ENCODE measurements around the gene LRG1. TPM values are rescaled to one million over a fixed set of nuclear protein-coding genes. Genes with fewer than 3 reads are reported as not detected.

LRG1 gene
- total RNA-seq, 1 donor from 2014 or later: not detected

- no peak overlapping the region for H2AFZ ChIP-seq (replicated peaks)
- H3K27ac ChIP-seq: peak overlapping the region; percentile 51
- H4K20me1 ChIP-seq (ENCODE audit: low read depth): peaks cover 22% of the 10 kb centered on the region
- H3K9ac ChIP-seq: no peak overlapping the region
- no peak overlapping the region for H3K4me3 Mint-ChIP-seq
- no peak overlapping the region for H3K27ac Mint-ChIP-seq
- H3K4me3 ChIP-seq: no peak overlapping the region
- H3K27me3 Mint-ChIP-seq (ENCODE audit: insufficient read depth, low read depth): peaks cover 10% of the 10 kb centered on the region
- no peaks in the 10 kb centered on the region for H3K9me3 ChIP-seq (ENCODE audit: low read depth)
- no peaks in the 10 kb centered on the region for H3K4me1 Mint-ChIP-seq
- no peaks in the 10 kb centered on the region for H3K27me3 ChIP-seq
- H3K79me2 ChIP-seq (ENCODE audit: low read depth): no peaks in the 10 kb centered on the region
- peak; percentile 45 for DNase-seq (ENCODE audit: low spot score)
- peaks cover 11% of the 10 kb centered on the region for H3K4me1 ChIP-seq
- peak overlapping the region; percentile 10 for H3K4me2 ChIP-seq
- H3K36me3 Mint-ChIP-seq: peaks cover 9% of the 10 kb centered on the region
- H3K36me3 ChIP-seq: no peaks in the 10 kb centered on the region
- no peaks in the 10 kb centered on the region for H3F3A ChIP-seq (ENCODE audit: low read depth)
- no peaks in the 10 kb centered on the region for H3K9me3 Mint-ChIP-seq
- no peak for TF ChIP-seq EZH2 (IDR thresholded peaks at IDR 0.05)
- TF ChIP-seq EZH2phosphoT487 (IDR thresholded peaks at IDR 0.05): no peak
- no peak for TF ChIP-seq CTCF (IDR thresholded peaks at IDR 0.05)
Observed at GRCh38 chr19:4503132-4503824, 36.6 kb downstream of the LRG1 start.

GRCh38 chr19:4502282-4503131 lies 37.3 kb downstream of the LRG1 start:
- no peaks in the 10 kb centered on the region for H3K4me1 Mint-ChIP-seq
- Histone ChIP-seq H3K36me3 (no peaks in the 10 kb centered on the region), H3K9ac (peak overlapping the region; percentile 32), H3F3A (ENCODE audit: low read depth) (no peaks in the 10 kb centered on the region), H3K4me2 (peak overlapping the region; percentile 10), H3K9me3 (ENCODE audit: low read depth) (no peaks in the 10 kb centered on the region), H3K27me3 (no peaks in the 10 kb centered on the region), H3K79me2 (ENCODE audit: low read depth) (no peaks in the 10 kb centered on the region), H4K20me1 (ENCODE audit: low read depth) (peaks cover 22% of the 10 kb centered on the region), H3K27ac (peak overlapping the region; percentile 51), H3K4me1 (peaks cover 11% of the 10 kb centered on the region), H3K4me3 (no peak overlapping the region), H2AFZ (replicated peaks) (no peak overlapping the region)
- H3K4me3 Mint-ChIP-seq: no peak overlapping the region
- DNase-seq (ENCODE audit: low spot score): no peak
- no peak for TF ChIP-seq CTCF (IDR thresholded peaks at IDR 0.05)
- TF ChIP-seq EZH2phosphoT487 (IDR thresholded peaks at IDR 0.05): no peak
- no peak for TF ChIP-seq EZH2 (IDR thresholded peaks at IDR 0.05)
- H3K27me3 Mint-ChIP-seq (ENCODE audit: insufficient read depth, low read depth): peaks cover 9% of the 10 kb centered on the region
- H3K9me3 Mint-ChIP-seq: no peaks in the 10 kb centered on the region
- peaks cover 9% of the 10 kb centered on the region for H3K36me3 Mint-ChIP-seq
- no peak overlapping the region for H3K27ac Mint-ChIP-seq

GRCh38 chr19:4501691-4502090 lies 38.1 kb downstream of the LRG1 start:
- no peak for DNase-seq (ENCODE audit: low spot score)
- H3K9ac ChIP-seq: peak overlapping the region; percentile 32
- peaks cover 22% of the 10 kb centered on the region for H4K20me1 ChIP-seq (ENCODE audit: low read depth)
- no peaks in the 10 kb centered on the region for H3K36me3 ChIP-seq
- Mint-ChIP-seq H3K36me3 (peaks cover 9% of the 10 kb centered on the region), H3K27me3 (ENCODE audit: insufficient read depth, low read depth) (peaks cover 9% of the 10 kb centered on the region), H3K27ac (no peak overlapping the region), H3K9me3 (no peaks in the 10 kb centered on the region), H3K4me1 (no peaks in the 10 kb centered on the region), H3K4me3 (no peak overlapping the region)
- no peak overlapping the region for H2AFZ ChIP-seq (replicated peaks)
- no peaks in the 10 kb centered on the region for H3K79me2 ChIP-seq (ENCODE audit: low read depth)
- no peak overlapping the region for H3K4me3 ChIP-seq
- no peaks in the 10 kb centered on the region for H3K9me3 ChIP-seq (ENCODE audit: low read depth)
- TF ChIP-seq EZH2phosphoT487 (IDR thresholded peaks at IDR 0.05) (no peak), EZH2 (IDR thresholded peaks at IDR 0.05) (no peak), CTCF (IDR thresholded peaks at IDR 0.05) (no peak)
- no peaks in the 10 kb centered on the region for H3F3A ChIP-seq (ENCODE audit: low read depth)
- no peaks in the 10 kb centered on the region for H3K27me3 ChIP-seq
- H3K27ac ChIP-seq: peak overlapping the region; percentile 46
- H3K4me2 ChIP-seq: no peak overlapping the region
- H3K4me1 ChIP-seq: peaks cover 11% of the 10 kb centered on the region
